ENCODE results near the gene MAML1. TPM values are rescaled to one million over a fixed set of nuclear protein-coding genes. Genes with fewer than 3 reads are reported as not detected.

Gene MAML1
- polyA plus RNA-seq, 1 donor from 2014 or later = 6.8 TPM

- H3K9me2 ChIP-seq (ENCODE audit: insufficient read depth, low read length) = no peaks in the 10 kb centered on the region
- H3K36me3 ChIP-seq (ENCODE audit: insufficient read depth, low read length) = no peaks in the 10 kb centered on the region
- peak overlapping the region; percentile 95 for H3K4me3 ChIP-seq (ENCODE audit: low read length)
- no peaks in the 10 kb centered on the region for H3K27me3 ChIP-seq (ENCODE audit: insufficient read depth, low read depth, low read length)
- TF ChIP-seq CTCF (IDR thresholded peaks at IDR 0.05; ENCODE audit: poor library complexity, severe bottlenecking) = no peak
- no peak for TF ChIP-seq MXI1 (conservative IDR thresholded peaks at IDR 0.05; ENCODE audit: poor library complexity, severe bottlenecking)
- no peak for TF ChIP-seq REST (IDR thresholded peaks at IDR 0.05; ENCODE audit: borderline replicate concordance)
- TF ChIP-seq EP300 (conservative IDR thresholded peaks at IDR 0.05; ENCODE audit: poor library complexity, severe bottlenecking) = no peak
- no peak for TF ChIP-seq RAD21 (conservative IDR thresholded peaks at IDR 0.05)
- no peak for TF ChIP-seq POLR2AphosphoS5 (IDR thresholded peaks at IDR 0.05)
- no peak for TF ChIP-seq SMC3 (conservative IDR thresholded peaks at IDR 0.05; ENCODE audit: poor library complexity)
- TF ChIP-seq TAF1 (IDR thresholded peaks at IDR 0.05; ENCODE audit: low read depth) = no peak
- TF ChIP-seq EZH2 (IDR thresholded peaks at IDR 0.05; ENCODE audit: borderline replicate concordance, insufficient read depth, low read length, poor library complexity, severe bottlenecking) = no peak
- H3K9me3 ChIP-seq (ENCODE audit: low read length) = no peaks in the 10 kb centered on the region
- H3F3A ChIP-seq (ENCODE audit: insufficient read depth, low read length, poor library complexity, severe bottlenecking) = no peaks in the 10 kb centered on the region
- peak overlapping the region; percentile 94 for H3K9ac ChIP-seq (ENCODE audit: low read length)
- H3K4me2 ChIP-seq (ENCODE audit: low read length) = peak overlapping the region; percentile 82
- H3K27ac ChIP-seq (ENCODE audit: low read length) = peak overlapping the region; percentile 86
- H3K79me2 ChIP-seq (replicated peaks; ENCODE audit: insufficient read depth, low read length) = peaks cover 51% of the 10 kb centered on the region
- peak overlapping the region; percentile 21 for H2AFZ ChIP-seq (ENCODE audit: low read depth, low read length)
- H4K20me1 ChIP-seq (ENCODE audit: insufficient read depth) = peaks cover 4% of the 10 kb centered on the region
These were observed 32.9 kb upstream of the MAML1 start for GRCh38 chr5:179699616-179700237.

GRCh38 chr5:179700401-179700918, 32.2 kb upstream of the MAML1 start:
- H3K4me3 ChIP-seq (ENCODE audit: low read length) = peak overlapping the region; percentile 95
- H3K79me2 ChIP-seq (replicated peaks; ENCODE audit: insufficient read depth, low read length) = peaks cover 58% of the 10 kb centered on the region
- no peaks in the 10 kb centered on the region for H3K9me3 ChIP-seq (ENCODE audit: low read length)
- no peaks in the 10 kb centered on the region for H3F3A ChIP-seq (ENCODE audit: insufficient read depth, low read length, poor library complexity, severe bottlenecking)
- H3K9ac ChIP-seq (ENCODE audit: low read length) = peak overlapping the region; percentile 94
- peaks cover 4% of the 10 kb centered on the region for H4K20me1 ChIP-seq (ENCODE audit: insufficient read depth)
- no peaks in the 10 kb centered on the region for H3K27me3 ChIP-seq (ENCODE audit: insufficient read depth, low read depth, low read length)
- no peaks in the 10 kb centered on the region for H3K9me2 ChIP-seq (ENCODE audit: insufficient read depth, low read length)
- TF ChIP-seq CTCF (IDR thresholded peaks at IDR 0.05; ENCODE audit: poor library complexity, severe bottlenecking) = no peak
- TF ChIP-seq SMC3 (conservative IDR thresholded peaks at IDR 0.05; ENCODE audit: poor library complexity) = no peak
- TF ChIP-seq EZH2 (IDR thresholded peaks at IDR 0.05; ENCODE audit: borderline replicate concordance, insufficient read depth, low read length, poor library complexity, severe bottlenecking) = no peak
- no peak for TF ChIP-seq REST (IDR thresholded peaks at IDR 0.05; ENCODE audit: borderline replicate concordance)
- TF ChIP-seq EP300 (conservative IDR thresholded peaks at IDR 0.05; ENCODE audit: poor library complexity, severe bottlenecking) = no peak
- no peak for TF ChIP-seq RAD21 (conservative IDR thresholded peaks at IDR 0.05)
- no peak for TF ChIP-seq POLR2AphosphoS5 (IDR thresholded peaks at IDR 0.05)
- TF ChIP-seq TAF1 (IDR thresholded peaks at IDR 0.05; ENCODE audit: low read depth) = no peak
- no peak for TF ChIP-seq MXI1 (conservative IDR thresholded peaks at IDR 0.05; ENCODE audit: poor library complexity, severe bottlenecking)
- H3K4me2 ChIP-seq (ENCODE audit: low read length) = peak overlapping the region; percentile 82
- peak overlapping the region; percentile 86 for H3K27ac ChIP-seq (ENCODE audit: low read length)
- no peak overlapping the region for H2AFZ ChIP-seq (ENCODE audit: low read depth, low read length)
- no peaks in the 10 kb centered on the region for H3K36me3 ChIP-seq (ENCODE audit: insufficient read depth, low read length)

Data from neural cell (in vitro differentiated cells).